ENCODE results near the gene TRIM41. TPM values are rescaled to one million over a fixed set of nuclear protein-coding genes. Genes with fewer than 3 reads are reported as not detected.

TRIM41 gene
- total RNA-seq, 4 donors from 2014 or later: 9.7 to 17.6 (median 12.1) TPM

GRCh38 chr5:181217803-181218062, 5.3 kb upstream of the TRIM41 start:
- no peaks in the 10 kb centered on the region for H3K9me3 ChIP-seq
- TF ChIP-seq POLR2A (IDR thresholded peaks at IDR 0.05) (no peak), EP300 (IDR thresholded peaks at IDR 0.05) (no peak), POLR2AphosphoS5 (IDR thresholded peaks at IDR 0.05) (no peak), CTCF (IDR thresholded peaks at IDR 0.05) (no peak)
- H3K4me3 ChIP-seq: peak overlapping the region; percentile 9 to 54
- WGBS, 2 donors (ENCODE audit: low coverage in 1 of 2): 0 to 10% methylated on average over 5 to 10 of the region's 13 CpGs
- no peaks in the 10 kb centered on the region for H3K36me3 ChIP-seq
- no peak for ATAC-seq
- H3K4me1 ChIP-seq: peaks cover 0 to 39% (median 3%) of the 10 kb centered on the region in 3 donors
- H3K27me3 ChIP-seq: no peaks in the 10 kb centered on the region
- H3K27ac ChIP-seq: peak overlapping the region in 3 of 4 donors; percentile 76 to 80 (median 80)

- no peak for TF ChIP-seq POLR2AphosphoS5 (IDR thresholded peaks at IDR 0.05)
- TF ChIP-seq EP300 (IDR thresholded peaks at IDR 0.05): no peak
- TF ChIP-seq CTCF (IDR thresholded peaks at IDR 0.05): no peak
- TF ChIP-seq POLR2A (IDR thresholded peaks at IDR 0.05): no peak
- ATAC-seq: no peak
- Histone ChIP-seq H3K36me3 (no peaks in the 10 kb centered on the region), H3K27ac (peak overlapping the region in 3 of 4 donors; percentile 76 to 80 (median 80)), H3K9me3 (no peaks in the 10 kb centered on the region), H3K4me1 (peaks cover 0 to 40% (median 3%) of the 10 kb centered on the region in 3 donors), H3K27me3 (no peaks in the 10 kb centered on the region), H3K4me3 (peak overlapping the region; percentile 13 to 54)
- 24 to 36% methylated on average over 10 of the region's 10 CpGs for WGBS, 2 donors (ENCODE audit: low coverage in 1 of 2)
Observed at GRCh38 chr5:181218795-181219124, 4.3 kb upstream of the TRIM41 start.

GRCh38 chr5:181219262-181220177, 3.6 kb upstream of the TRIM41 start:
- Histone ChIP-seq H3K4me3 (no peak overlapping the region), H3K27me3 (no peaks in the 10 kb centered on the region), H3K27ac (no peak overlapping the region), H3K4me1 (peaks cover 0 to 47% (median 5%) of the 10 kb centered on the region in 3 donors), H3K9me3 (no peaks in the 10 kb centered on the region), H3K36me3 (no peaks in the 10 kb centered on the region)
- TF ChIP-seq POLR2A (IDR thresholded peaks at IDR 0.05): no peak
- no peak for TF ChIP-seq POLR2AphosphoS5 (IDR thresholded peaks at IDR 0.05)
- no peak for TF ChIP-seq EP300 (IDR thresholded peaks at IDR 0.05)
- no peak for TF ChIP-seq CTCF (IDR thresholded peaks at IDR 0.05)
- ATAC-seq: no peak
- 55 to 62% methylated on average over 23 to 34 of the region's 49 CpGs for WGBS, 2 donors (ENCODE audit: low coverage in 1 of 2)

- no peak for ATAC-seq
- H3K9me3 ChIP-seq: no peaks in the 10 kb centered on the region
- TF ChIP-seq POLR2A (IDR thresholded peaks at IDR 0.05) (no peak), POLR2AphosphoS5 (IDR thresholded peaks at IDR 0.05) (no peak), CTCF (IDR thresholded peaks at IDR 0.05) (no peak), EP300 (IDR thresholded peaks at IDR 0.05) (no peak)
Observed at GRCh38 chr5:181220178-181220515, 2.9 kb upstream of the TRIM41 start.

More at GRCh38 chr5:181220178-181220515, 2.9 kb upstream of the TRIM41 start:
- H3K27ac ChIP-seq: no peak overlapping the region
- no peak overlapping the region for H3K4me3 ChIP-seq
- no peaks in the 10 kb centered on the region for H3K36me3 ChIP-seq
- 73 to 84% methylated on average over 3 to 5 of the region's 10 CpGs for WGBS, 2 donors (ENCODE audit: low coverage in 1 of 2)
- H3K27me3 ChIP-seq: no peaks in the 10 kb centered on the region
- H3K4me1 ChIP-seq: peaks cover 0 to 54% (median 7%) of the 10 kb centered on the region in 3 donors
